ENCODE measurements around the gene FOXP2. TPM values are rescaled to one million over a fixed set of nuclear protein-coding genes. Genes with fewer than 3 reads are reported as not detected.
"Not testable (repeated sequence)": the region's sequence is repeated elsewhere in the genome, so short reads cannot be mapped to it uniquely, and the experiment has no call there.

Gene FOXP2
- total RNA-seq, 1 experiment from 2014 or later, result not detected

DNA sequence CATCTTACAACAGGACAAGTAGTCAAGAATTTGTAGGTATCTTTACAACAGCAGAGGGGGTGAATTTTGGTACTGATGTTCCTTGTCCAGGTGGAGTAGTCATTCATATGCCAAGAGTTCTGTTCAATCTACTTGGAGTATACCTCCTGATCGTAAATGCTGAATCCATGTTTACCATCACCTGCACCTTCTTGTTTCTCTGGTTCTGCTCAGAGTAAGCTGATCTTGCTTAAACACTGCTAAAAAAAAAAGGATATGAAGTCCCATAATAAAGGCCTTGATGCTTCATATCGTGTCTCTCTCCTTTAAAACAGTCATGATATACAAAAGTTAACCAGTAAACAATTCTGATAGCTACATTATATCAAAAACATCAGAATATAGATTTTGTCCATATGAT, 45.3 kb upstream of the FOXP2 start:
- TF ChIP-seq EZH2 (IDR thresholded peaks at IDR 0.05; ENCODE audit: low read length, unreplicated experiment) (no peak), CTCF (conservative IDR thresholded peaks at IDR 0.05; ENCODE audit: low read depth, low read length) (no peak), EZH2phosphoT487 (IDR thresholded peaks at IDR 0.05; ENCODE audit: borderline replicate concordance, low read length) (no peak)
- H3K27ac ChIP-seq (ENCODE audit: low read length), result no peak overlapping the region
- DNase-seq, result no peak
- no peaks in the 10 kb centered on the region for H3K9me3 ChIP-seq (ENCODE audit: low read length)
- ChIA-PET POLR2A (ENCODE audit: unreplicated experiment) (no interaction called here), CTCF (no interaction called here)
- no TSS peak for BruUV-seq (replicated peaks)
- H3F3A ChIP-seq (ENCODE audit: low read length, unreplicated experiment), result no peaks in the 10 kb centered on the region
- no peaks in the 10 kb centered on the region for H3K36me3 ChIP-seq (ENCODE audit: low read depth, low read length)
- H3K9me2 ChIP-seq (replicated peaks; ENCODE audit: low read length), result no peaks in the 10 kb centered on the region
- intact Hi-C loops (cut with micrococcal nuclease), result no loop called here
- H3K27me3 ChIP-seq (ENCODE audit: low read length), result peaks cover 12% of the 10 kb centered on the region; the same call in 1 of the 2 replicates
- H3K4me2 ChIP-seq (ENCODE audit: low read length), result no peak overlapping the region
- H3K4me1 ChIP-seq (ENCODE audit: insufficient read depth, low read length), result no peaks in the 10 kb centered on the region
- no peak overlapping the region for H3K9ac ChIP-seq (ENCODE audit: low read length)
- no peak for ATAC-seq
- H4K20me1 ChIP-seq (ENCODE audit: low read length), result no peaks in the 10 kb centered on the region
- no peaks in the 10 kb centered on the region for H3K79me2 ChIP-seq (ENCODE audit: low read length)
- no peak overlapping the region for H2AFZ ChIP-seq (ENCODE audit: low read length)
- H3K4me3 ChIP-seq (ENCODE audit: low read length), result no peak overlapping the region

GRCh38 chr7:114372619-114373018, 42.0 kb upstream of the FOXP2 start:
- ATAC-seq (no peak), DNase-seq (no peak)
- Histone ChIP-seq H3K36me3 (ENCODE audit: low read depth, low read length) (no peaks in the 10 kb centered on the region), H3K27ac (ENCODE audit: low read length) (no peak overlapping the region), H2AFZ (ENCODE audit: low read length) (no peak overlapping the region), H4K20me1 (ENCODE audit: low read length) (no peaks in the 10 kb centered on the region), H3K9me2 (replicated peaks; ENCODE audit: low read length) (no peaks in the 10 kb centered on the region), H3K4me3 (ENCODE audit: low read length) (no peak overlapping the region), H3K79me2 (ENCODE audit: low read length) (no peaks in the 10 kb centered on the region), H3K4me2 (ENCODE audit: low read length) (no peak overlapping the region), H3F3A (ENCODE audit: low read length, unreplicated experiment) (no peaks in the 10 kb centered on the region), H3K9ac (ENCODE audit: low read length) (no peak overlapping the region), H3K27me3 (ENCODE audit: low read length) (peaks cover 14% of the 10 kb centered on the region), H3K4me1 (ENCODE audit: insufficient read depth, low read length) (no peaks in the 10 kb centered on the region), H3K9me3 (ENCODE audit: low read length) (no peaks in the 10 kb centered on the region)
- intact Hi-C loops (cut with micrococcal nuclease), result no loop called here
- TF ChIP-seq CTCF (conservative IDR thresholded peaks at IDR 0.05; ENCODE audit: low read depth, low read length) (no peak), EZH2 (IDR thresholded peaks at IDR 0.05; ENCODE audit: low read length, unreplicated experiment) (no peak), EZH2phosphoT487 (IDR thresholded peaks at IDR 0.05; ENCODE audit: borderline replicate concordance, low read length) (no peak)
- POLR2A ChIA-PET (ENCODE audit: unreplicated experiment), result no interaction called here
- BruUV-seq (replicated peaks), result no TSS peak
- CTCF ChIA-PET, result no interaction called here

GRCh38 chr7:114375907-114376306, 38.7 kb upstream of the FOXP2 start:
- no peaks in the 10 kb centered on the region for H4K20me1 ChIP-seq (ENCODE audit: low read length)
- CTCF ChIA-PET, result no interaction called here
- H3K9me3 ChIP-seq (ENCODE audit: low read length), result no peaks in the 10 kb centered on the region
- no peak overlapping the region for H3K27ac ChIP-seq (ENCODE audit: low read length)
- DNase-seq (no peak), ATAC-seq (no peak)
- H3K4me3 ChIP-seq (ENCODE audit: low read length), result no peak overlapping the region
- BruUV-seq (replicated peaks), result no TSS peak
- POLR2A ChIA-PET (ENCODE audit: unreplicated experiment), result interaction anchor here (0.6 kb wide), 1 partner anchor 36 kb away, joined by 3 read pairs; no protein-coding TSS in a partner anchor
- H3K4me2 ChIP-seq (ENCODE audit: low read length), result no peak overlapping the region
- no peaks in the 10 kb centered on the region for H3K9me2 ChIP-seq (replicated peaks; ENCODE audit: low read length)
- H2AFZ ChIP-seq (ENCODE audit: low read length), result no peak overlapping the region
- TF ChIP-seq EZH2 (IDR thresholded peaks at IDR 0.05; ENCODE audit: low read length, unreplicated experiment), result no peak
- TF ChIP-seq CTCF (conservative IDR thresholded peaks at IDR 0.05; ENCODE audit: low read depth, low read length), result no peak
- TF ChIP-seq EZH2phosphoT487 (IDR thresholded peaks at IDR 0.05; ENCODE audit: borderline replicate concordance, low read length), result no peak
- intact Hi-C loops (cut with micrococcal nuclease), result no loop called here
- H3K79me2 ChIP-seq (ENCODE audit: low read length), result no peaks in the 10 kb centered on the region
- H3K9ac ChIP-seq (ENCODE audit: low read length), result no peak overlapping the region
- H3K36me3 ChIP-seq (ENCODE audit: low read depth, low read length), result no peaks in the 10 kb centered on the region
- no peaks in the 10 kb centered on the region for H3K4me1 ChIP-seq (ENCODE audit: insufficient read depth, low read length)
- no peaks in the 10 kb centered on the region for H3F3A ChIP-seq (ENCODE audit: low read length, unreplicated experiment)
- H3K27me3 ChIP-seq (ENCODE audit: low read length), result peaks cover 14% of the 10 kb centered on the region

GRCh38 chr7:114383946-114384345, 30.7 kb upstream of the FOXP2 start:
- H2AFZ ChIP-seq (ENCODE audit: low read length); BruUV-seq (replicated peaks); H3K4me2 ChIP-seq (ENCODE audit: low read length); CTCF ChIA-PET; DNase-seq; H3K79me2 ChIP-seq (ENCODE audit: low read length); H3F3A ChIP-seq (ENCODE audit: low read length, unreplicated experiment); H3K9me2 ChIP-seq (replicated peaks; ENCODE audit: low read length); H4K20me1 ChIP-seq (ENCODE audit: low read length); H3K27ac ChIP-seq (ENCODE audit: low read length); POLR2A ChIA-PET (ENCODE audit: unreplicated experiment); intact Hi-C loops (cut with micrococcal nuclease); H3K9ac ChIP-seq (ENCODE audit: low read length); H3K4me1 ChIP-seq (ENCODE audit: insufficient read depth, low read length); ATAC-seq; H3K36me3 ChIP-seq (ENCODE audit: low read depth, low read length); H3K9me3 ChIP-seq (ENCODE audit: low read length); H3K4me3 ChIP-seq (ENCODE audit: low read length): not testable (repeated sequence)
- H3K27me3 ChIP-seq (ENCODE audit: low read length), result peaks cover 14% of the 10 kb centered on the region; the same call in 1 of the 2 replicates
